T-helper 1 cell treated with Interleukin-12 subunit alpha and Interleukin-12 subunit beta and Interleukin-4 antibody, amounts not matched to agents 30 μg/mL and 1 μg/mL, for 36 hours (primary cell): ENCODE results near the gene CAPZB.
A peak's percentile ranks its signal among the peaks of the same experiment; 100 is the strongest.

Experiments used
- H3K27ac Mint-ChIP-seq: one replicate; pipeline ENCODE4 v1.8.0; 2021; ENCODE audit warnings: mild to moderate bottlenecking, mixed read lengths
- H3K27me3 Mint-ChIP-seq: one replicate; pipeline ENCODE4 v1.8.0; 2021; ENCODE audit warnings: low read depth, mixed read lengths
- H3K36me3 Mint-ChIP-seq: one replicate; pipeline ENCODE4 v1.8.0; 2021; ENCODE audit warnings: low read depth, mixed read lengths
- H3K4me1 Mint-ChIP-seq: one replicate; pipeline ENCODE4 v1.8.0; 2021; ENCODE audit warnings: low read depth, mixed read lengths
- H3K4me3 Mint-ChIP-seq: one replicate; pipeline ENCODE4 v1.8.0; 2021; ENCODE audit warnings: mild to moderate bottlenecking, moderate library complexity, mixed read lengths
- H3K9me3 Mint-ChIP-seq: one replicate; pipeline ENCODE4 v1.8.0; 2021; ENCODE audit warnings: mixed read lengths

The CAPZB gene

DNA sequence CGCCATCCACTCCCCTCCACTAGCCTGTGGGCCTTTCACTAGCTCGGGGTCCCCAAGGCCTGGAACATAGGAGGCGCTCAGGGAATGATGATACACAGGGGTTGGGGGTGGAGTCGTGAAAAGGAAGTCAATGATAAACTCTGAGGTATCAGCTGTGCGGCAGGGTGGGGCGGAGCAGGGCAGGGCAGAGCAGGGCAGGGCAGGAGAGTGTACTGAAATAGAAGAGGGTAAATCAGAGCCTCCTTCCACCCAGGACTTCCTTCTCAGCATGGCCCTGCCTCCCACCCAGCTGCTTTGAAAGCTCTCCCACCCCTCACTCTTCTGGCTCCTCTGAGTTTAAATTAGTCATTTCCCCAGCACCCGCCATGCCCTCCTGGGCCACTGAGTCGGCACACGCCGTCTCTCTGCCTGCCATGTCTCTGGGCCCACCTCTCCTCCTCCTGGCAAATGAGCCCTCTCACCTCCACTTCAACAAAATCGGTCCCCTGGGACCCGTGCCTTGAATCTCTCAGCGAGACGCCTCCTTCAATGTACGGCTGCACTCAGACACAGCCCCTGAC lies 16.9 kb downstream of the CAPZB start:
- Mint-ChIP-seq H3K4me1 (peaks cover 80% of the 10 kb centered on the region), H3K9me3 (no peaks in the 10 kb centered on the region), H3K36me3 (peaks cover 39% of the 10 kb centered on the region), H3K4me3 (peak overlapping the region; percentile 73), H3K27ac (peak overlapping the region; percentile 86), H3K27me3 (no peaks in the 10 kb centered on the region)

DNA sequence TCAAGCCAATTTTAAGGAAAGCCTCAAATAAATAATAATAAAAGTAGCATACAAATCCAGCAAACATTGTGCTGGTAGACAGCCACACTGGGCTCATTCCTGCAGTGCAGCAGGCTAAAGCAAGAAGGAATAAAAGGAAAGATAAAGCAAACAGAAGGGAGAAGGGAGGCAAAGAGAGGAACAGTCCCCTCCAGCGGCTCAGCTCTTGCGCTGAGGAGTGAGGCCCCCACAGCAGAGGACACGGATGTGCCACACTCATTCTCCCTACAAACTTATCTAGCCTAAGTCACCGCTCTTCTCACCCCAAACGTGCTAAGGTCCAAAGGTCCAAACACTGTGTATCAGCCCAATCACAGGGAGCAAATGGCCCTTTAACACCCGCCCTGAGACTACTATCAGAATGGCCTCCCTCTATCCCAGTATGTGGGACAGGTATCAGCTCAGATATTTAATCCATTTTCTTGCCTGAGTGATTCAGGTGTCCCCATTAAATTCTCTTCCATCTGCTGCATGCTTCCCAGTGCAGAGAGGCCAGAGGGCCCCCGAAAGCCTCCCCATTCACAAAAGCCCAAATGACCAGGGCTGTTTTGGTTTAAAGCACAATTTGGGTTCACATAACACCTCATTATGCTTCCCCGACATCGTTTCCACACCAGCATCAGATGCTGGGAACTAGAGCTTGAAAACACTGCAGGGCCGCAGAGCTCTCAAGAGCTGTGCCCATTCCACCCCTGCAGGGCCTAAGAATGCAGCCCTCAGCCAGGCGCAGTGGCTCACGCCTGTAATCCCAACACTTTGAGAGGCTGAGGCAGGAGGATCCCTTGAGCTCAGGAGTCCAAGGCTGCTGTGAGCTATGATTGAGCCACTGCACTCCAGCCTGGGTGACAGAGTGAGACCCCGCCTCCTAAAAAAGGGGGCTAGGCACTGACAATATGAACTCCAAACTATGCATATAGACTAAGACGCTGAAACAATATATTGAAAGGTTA lies 17.8 kb downstream of the CAPZB start:
- Mint-ChIP-seq H3K9me3 (no peaks in the 10 kb centered on the region), H3K27ac (peak overlapping the region; percentile 86), H3K36me3 (peaks cover 43% of the 10 kb centered on the region), H3K4me3 (no peak overlapping the region), H3K4me1 (peaks cover 83% of the 10 kb centered on the region), H3K27me3 (no peaks in the 10 kb centered on the region)

DNA sequence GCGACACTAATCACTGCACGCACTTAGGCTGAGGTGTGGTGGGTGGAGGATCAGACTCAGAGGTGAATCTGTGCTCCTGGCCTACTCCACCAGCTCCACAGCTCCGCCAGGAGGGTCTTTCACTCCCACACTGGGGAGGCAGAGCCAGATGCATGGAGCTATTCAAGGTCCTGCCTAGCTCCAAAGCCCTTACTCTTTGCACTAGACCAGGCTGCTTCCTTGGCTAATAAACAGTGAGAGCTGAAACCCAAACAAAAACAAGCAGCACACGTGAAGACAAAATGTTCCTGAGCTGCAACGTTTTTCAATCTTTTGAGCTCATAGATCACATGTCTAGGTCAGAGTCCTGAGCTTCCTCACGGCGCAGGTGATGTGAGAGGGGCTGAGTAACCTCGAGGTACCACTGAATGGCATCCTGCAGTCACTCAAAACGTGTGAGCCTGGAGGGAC lies 19.2 kb downstream of the CAPZB start:
- H3K27me3 Mint-ChIP-seq: no peaks in the 10 kb centered on the region
- H3K4me1 Mint-ChIP-seq: peaks cover 79% of the 10 kb centered on the region
- no peak overlapping the region for H3K4me3 Mint-ChIP-seq
- no peaks in the 10 kb centered on the region for H3K9me3 Mint-ChIP-seq
- peak overlapping the region; percentile 37 for H3K27ac Mint-ChIP-seq
- H3K36me3 Mint-ChIP-seq: peaks cover 36% of the 10 kb centered on the region

- no peak overlapping the region for H3K4me3 Mint-ChIP-seq
- H3K9me3 Mint-ChIP-seq: no peaks in the 10 kb centered on the region
- H3K27ac Mint-ChIP-seq: peak overlapping the region; percentile 37
- H3K36me3 Mint-ChIP-seq: peaks cover 37% of the 10 kb centered on the region
- H3K27me3 Mint-ChIP-seq: no peaks in the 10 kb centered on the region
- peaks cover 80% of the 10 kb centered on the region for H3K4me1 Mint-ChIP-seq
These were observed 19.7 kb downstream of the CAPZB start for GRCh38 chr1:19465650-19466049.

DNA sequence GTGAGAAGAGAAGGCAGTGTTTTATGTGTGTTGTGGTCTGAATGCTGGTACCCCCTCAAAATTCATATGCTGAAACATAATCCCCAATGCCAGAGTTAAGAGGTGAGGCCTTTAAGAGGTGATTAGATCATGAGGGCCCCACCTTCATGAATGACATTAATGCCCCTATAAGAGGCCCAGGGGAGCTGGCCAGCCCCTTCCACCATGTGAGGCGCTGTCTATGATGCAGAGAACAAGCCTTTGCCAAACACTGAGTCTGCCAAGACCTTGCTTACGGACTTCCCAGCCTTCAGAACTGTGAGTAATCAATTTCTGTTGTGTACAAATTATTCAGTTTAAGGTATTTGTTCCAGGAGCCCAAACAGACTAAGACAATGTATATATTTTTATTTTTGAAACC lies 20.2 kb downstream of the CAPZB start:
- peak overlapping the region; percentile 35 for H3K4me3 Mint-ChIP-seq
- peak overlapping the region; percentile 74 for H3K27ac Mint-ChIP-seq
- peaks cover 36% of the 10 kb centered on the region for H3K36me3 Mint-ChIP-seq
- no peaks in the 10 kb centered on the region for H3K27me3 Mint-ChIP-seq
- no peaks in the 10 kb centered on the region for H3K9me3 Mint-ChIP-seq
- H3K4me1 Mint-ChIP-seq: peaks cover 78% of the 10 kb centered on the region

GRCh38 chr1:19464696-19465095 lies 20.6 kb downstream of the CAPZB start:
- Mint-ChIP-seq H3K4me1 (peaks cover 78% of the 10 kb centered on the region), H3K4me3 (peak overlapping the region; percentile 35), H3K36me3 (peaks cover 37% of the 10 kb centered on the region), H3K27me3 (no peaks in the 10 kb centered on the region), H3K27ac (peak overlapping the region; percentile 74), H3K9me3 (no peaks in the 10 kb centered on the region)

DNA sequence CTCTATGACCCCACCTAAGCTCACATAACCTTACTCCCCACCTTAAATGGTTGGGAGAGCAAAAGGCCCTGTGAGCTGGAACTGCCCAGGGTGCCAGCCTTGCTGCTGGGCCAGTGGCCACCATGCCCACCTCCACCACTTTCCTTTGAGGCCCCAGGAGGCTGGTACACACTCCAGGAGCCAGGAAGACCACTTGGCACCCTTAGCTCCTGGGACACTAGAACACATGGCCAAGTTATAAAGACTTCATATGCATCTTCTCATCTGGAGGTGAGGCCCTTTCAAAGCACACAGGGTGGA lies 21.9 kb downstream of the CAPZB start:
- no peaks in the 10 kb centered on the region for H3K27me3 Mint-ChIP-seq

DNA sequence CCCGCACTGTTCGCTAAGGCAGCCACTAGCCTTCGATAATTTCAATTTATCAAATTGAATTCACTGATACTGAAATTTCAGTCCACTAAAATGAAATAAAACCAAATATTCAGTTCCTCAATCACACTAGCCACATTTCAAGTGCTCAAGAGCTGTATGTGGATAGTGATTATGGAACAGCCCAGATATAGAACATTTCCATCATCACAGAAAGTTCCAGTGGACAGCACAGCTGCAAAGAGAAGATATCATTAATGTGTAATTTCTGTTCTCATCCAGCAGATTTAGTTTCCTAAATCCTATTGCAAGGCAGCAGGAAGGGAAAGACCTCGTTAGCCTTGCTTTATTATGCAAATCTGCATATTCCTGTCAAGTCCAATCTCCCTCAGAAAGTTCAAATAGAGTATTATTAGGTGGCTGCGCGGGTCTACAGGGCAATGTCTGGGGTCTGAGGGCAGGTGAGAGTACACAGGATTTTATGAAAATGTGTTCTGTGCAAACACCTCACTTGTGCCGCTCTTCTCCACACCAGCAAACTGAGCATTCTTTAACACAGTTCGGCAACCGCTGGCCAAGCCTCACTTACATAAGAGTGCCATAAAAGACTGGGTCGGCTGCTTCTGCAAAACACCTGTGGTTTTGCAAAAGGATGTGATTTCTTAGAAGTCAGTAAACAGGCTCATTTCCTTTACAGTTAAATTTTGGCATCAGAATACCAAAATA lies 22.4 kb downstream of the CAPZB start:
- Mint-ChIP-seq H3K27ac (peak overlapping the region; percentile 95), H3K4me1 (peaks cover 74% of the 10 kb centered on the region), H3K27me3 (no peaks in the 10 kb centered on the region), H3K4me3 (peak overlapping the region; percentile 78), H3K36me3 (peaks cover 36% of the 10 kb centered on the region), H3K9me3 (no peaks in the 10 kb centered on the region)

More for the DNA sequence above, 21.9 kb downstream of the CAPZB start:
- peaks cover 78% of the 10 kb centered on the region for H3K4me1 Mint-ChIP-seq
- no peaks in the 10 kb centered on the region for H3K9me3 Mint-ChIP-seq
- H3K4me3 Mint-ChIP-seq: peak overlapping the region; percentile 78
- peak overlapping the region; percentile 95 for H3K27ac Mint-ChIP-seq
- H3K36me3 Mint-ChIP-seq: peaks cover 35% of the 10 kb centered on the region

DNA sequence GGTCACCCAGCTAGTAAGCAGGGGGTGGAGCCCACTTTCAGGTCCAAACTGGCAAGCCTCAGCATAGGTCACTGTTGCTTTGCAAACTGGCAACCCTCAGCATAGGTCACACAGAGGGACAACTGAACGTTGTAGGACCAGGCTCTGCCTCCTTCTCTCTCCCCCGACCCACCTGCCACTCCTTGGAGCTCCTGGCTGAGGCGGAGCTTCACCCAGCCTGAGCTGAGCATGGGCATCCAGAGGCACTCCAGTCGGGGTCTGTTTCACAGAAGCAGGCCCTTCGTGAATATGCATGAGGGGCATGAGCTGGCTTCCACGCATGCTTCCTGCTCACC lies 24.2 kb downstream of the CAPZB start:
- no peak overlapping the region for H3K27ac Mint-ChIP-seq
- peaks cover 75% of the 10 kb centered on the region for H3K4me1 Mint-ChIP-seq
- no peaks in the 10 kb centered on the region for H3K27me3 Mint-ChIP-seq
- H3K4me3 Mint-ChIP-seq: peak overlapping the region; percentile 21
- H3K9me3 Mint-ChIP-seq: no peaks in the 10 kb centered on the region
- peaks cover 44% of the 10 kb centered on the region for H3K36me3 Mint-ChIP-seq

DNA sequence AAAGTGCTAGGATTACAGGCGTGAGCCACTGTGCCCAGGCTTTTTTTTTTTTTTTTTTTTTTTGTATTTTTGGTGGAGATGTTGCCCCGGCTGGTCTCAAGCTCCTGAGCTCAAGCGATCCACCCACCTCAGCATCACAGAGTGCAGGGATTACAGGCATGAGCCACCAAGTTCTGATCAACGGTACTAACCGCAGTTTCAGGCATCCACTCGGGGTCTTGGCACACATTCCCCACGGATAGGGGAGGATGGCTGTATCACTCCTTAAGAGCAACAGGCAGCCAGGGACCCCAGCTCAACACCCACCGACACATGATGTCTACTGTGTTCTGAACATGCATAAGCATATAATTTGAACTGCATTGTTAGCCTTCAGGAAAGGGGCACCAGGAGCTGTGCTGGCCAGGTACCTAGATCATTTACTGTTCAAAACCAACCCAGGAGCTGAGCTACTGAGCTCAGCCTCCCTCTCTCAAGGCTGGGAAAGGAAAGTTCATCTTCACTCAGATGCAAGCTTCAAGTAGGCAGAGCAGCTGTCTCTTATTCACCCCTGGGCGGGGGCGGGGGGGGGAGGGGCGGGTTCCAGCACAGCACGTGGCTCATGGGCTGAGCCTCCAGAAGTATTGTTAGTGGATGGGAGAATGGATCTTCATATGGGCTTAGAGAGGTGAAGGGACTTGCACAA lies 24.7 kb downstream of the CAPZB start:
- Mint-ChIP-seq H3K27ac (peak overlapping the region; percentile 62), H3K4me1 (peaks cover 74% of the 10 kb centered on the region), H3K4me3 (peak overlapping the region; percentile 57), H3K9me3 (no peaks in the 10 kb centered on the region), H3K27me3 (no peaks in the 10 kb centered on the region), H3K36me3 (peaks cover 47% of the 10 kb centered on the region)

DNA sequence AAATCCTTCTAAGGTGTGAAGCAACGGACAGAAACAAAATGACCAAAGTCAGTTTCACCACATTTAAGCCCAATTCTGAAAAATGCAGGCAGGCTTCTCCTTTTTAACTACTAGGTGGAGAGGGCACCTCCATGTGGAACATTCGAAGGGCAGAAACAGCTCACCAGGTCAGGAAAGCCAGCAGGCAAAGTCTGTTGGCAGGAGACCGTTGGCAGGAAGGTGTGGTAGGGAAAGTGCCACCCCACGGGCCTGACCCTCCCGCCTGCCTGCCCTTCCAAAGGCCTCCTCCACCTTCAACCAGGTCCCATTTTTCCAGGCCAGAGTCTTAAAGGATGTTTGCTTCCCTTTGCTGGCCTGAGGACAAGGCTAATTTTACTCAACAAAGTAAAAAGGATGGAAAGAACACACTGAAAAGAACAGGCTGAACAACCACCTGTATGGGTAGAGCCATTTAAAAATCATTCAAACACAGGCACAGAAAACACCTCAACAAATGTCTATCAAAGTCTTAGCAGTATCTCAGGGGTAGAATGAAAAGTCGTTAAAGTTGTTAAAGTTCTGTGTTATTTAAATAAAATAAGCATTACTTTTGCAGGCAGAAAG lies 26.4 kb downstream of the CAPZB start:
- peak overlapping the region; percentile 70 for H3K27ac Mint-ChIP-seq
- H3K36me3 Mint-ChIP-seq: peaks cover 38% of the 10 kb centered on the region

DNA sequence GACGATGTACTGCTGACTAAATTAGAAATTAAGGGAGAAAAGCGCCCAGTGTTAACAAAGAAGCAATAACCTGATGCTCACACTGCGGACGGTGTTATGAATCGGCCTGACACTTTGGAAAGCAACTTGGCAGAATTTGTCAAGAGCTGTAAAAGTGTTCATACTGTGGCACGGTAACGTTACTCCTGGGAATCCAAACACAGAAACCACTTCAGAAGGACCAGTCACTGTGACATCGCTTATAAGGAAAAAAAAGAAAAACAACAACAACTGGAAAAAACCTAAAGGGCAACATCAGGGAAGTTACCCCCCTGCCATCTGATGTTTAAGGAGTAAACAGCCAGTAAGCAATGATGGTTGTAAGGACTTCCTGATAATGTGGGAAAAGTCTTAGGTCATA lies 27.7 kb downstream of the CAPZB start:
- Mint-ChIP-seq H3K9me3 (no peaks in the 10 kb centered on the region), H3K4me3 (no peak overlapping the region), H3K27ac (no peak overlapping the region), H3K27me3 (no peaks in the 10 kb centered on the region), H3K4me1 (peaks cover 66% of the 10 kb centered on the region), H3K36me3 (peaks cover 31% of the 10 kb centered on the region)

More for the DNA sequence above, 26.4 kb downstream of the CAPZB start:
- Mint-ChIP-seq H3K9me3 (no peaks in the 10 kb centered on the region), H3K27me3 (no peaks in the 10 kb centered on the region), H3K4me1 (peaks cover 73% of the 10 kb centered on the region), H3K4me3 (peak overlapping the region; percentile 65)

GRCh38 chr1:19456968-19457441 lies 28.3 kb downstream of the CAPZB start:
- Mint-ChIP-seq H3K27ac (no peak overlapping the region), H3K4me1 (peaks cover 72% of the 10 kb centered on the region), H3K9me3 (no peaks in the 10 kb centered on the region), H3K4me3 (no peak overlapping the region), H3K36me3 (peaks cover 31% of the 10 kb centered on the region), H3K27me3 (no peaks in the 10 kb centered on the region)

DNA sequence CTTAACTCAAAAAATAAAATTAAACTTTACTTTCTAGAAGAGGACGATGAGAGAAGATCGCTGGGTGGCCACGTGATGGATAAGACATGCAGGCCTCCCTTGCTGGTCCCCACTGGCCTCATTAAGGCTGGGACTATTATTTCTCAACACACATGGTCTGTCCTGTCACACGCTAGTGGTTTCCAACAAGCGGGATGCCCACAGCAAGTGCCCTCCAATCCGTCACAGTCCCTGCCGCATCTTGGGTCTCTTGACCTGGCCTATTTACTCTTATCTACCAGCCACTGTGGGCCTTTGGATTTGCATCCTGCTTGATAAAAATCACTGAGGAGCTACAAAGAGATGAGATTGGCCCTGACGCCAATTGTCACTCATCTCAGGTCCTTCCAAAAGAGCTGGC lies 30.0 kb downstream of the CAPZB start:
- Mint-ChIP-seq H3K27me3 (no peaks in the 10 kb centered on the region), H3K27ac (peak overlapping the region; percentile 62), H3K36me3 (peaks cover 28% of the 10 kb centered on the region), H3K9me3 (no peaks in the 10 kb centered on the region), H3K4me3 (no peak overlapping the region), H3K4me1 (peaks cover 70% of the 10 kb centered on the region)
